RKO (cell line): ENCODE measurements around the gene CALCR.
A peak's percentile ranks its signal among the peaks of the same experiment; 100 is the strongest.
"Not testable (repeated sequence)": the region's sequence is repeated elsewhere in the genome, so short reads cannot be mapped to it uniquely, and the experiment has no call there.

Source experiments
- DNase-seq: peaks from one replicate; pipeline ENCODE4 v3.0.0-alpha.2; 2016; ENCODE audit warnings: low spot score

Gene CALCR

DNA sequence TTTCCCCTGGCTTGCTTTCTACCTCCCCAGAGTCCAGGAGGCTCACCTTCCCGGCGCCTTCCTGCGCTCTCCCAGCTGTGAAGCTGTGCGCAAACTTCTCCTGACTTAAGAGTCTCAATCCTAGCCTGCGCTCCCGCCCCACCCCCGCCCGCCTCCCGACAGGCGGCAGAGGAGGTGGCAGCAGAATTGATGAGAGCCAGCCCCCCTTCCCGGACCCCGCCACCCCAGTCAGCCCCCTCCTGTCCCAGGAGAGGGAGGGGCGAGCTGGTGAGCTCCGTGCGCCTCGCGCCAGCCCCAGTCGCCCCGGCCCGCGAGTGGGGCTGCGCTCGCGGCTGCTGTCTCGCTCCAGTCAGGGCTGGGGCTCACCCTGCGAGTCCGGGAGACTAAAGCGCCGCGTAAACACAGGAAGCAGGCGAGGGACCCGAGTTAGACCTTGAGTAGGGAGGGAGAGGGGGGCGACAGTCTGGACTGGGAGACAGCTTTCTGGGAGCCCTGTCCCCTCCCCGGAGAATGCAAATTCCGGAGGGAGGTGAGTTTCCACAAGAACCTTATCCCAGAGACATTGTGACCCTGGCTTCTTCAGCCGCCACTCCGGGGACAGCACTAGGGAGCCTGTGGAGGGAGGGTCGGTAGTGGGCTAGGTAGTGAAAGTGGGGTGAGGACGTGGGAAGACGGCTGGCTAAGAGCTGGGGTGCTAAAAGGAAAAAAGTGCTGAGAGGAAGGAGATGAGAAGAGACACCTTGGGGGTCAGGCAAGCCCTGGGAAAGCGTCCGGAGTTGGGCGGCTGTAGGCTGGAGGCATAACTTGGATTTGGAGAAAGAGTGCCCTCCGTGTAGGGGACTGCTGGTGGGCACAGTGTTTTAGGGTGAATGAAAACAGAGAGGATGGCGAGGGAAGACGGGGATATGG, at the start of gene CALCR:
Gene CALCR (minus strand): TSS at position 79 of the 909 bp plus-strand sequence. CDS start 87,743 bp downstream, outside the sequence.
- DNase-seq = no peak

- no peak for DNase-seq
Observed at GRCh38 chr7:93623816-93624215, 49.3 kb upstream of the CALCR start.

DNA sequence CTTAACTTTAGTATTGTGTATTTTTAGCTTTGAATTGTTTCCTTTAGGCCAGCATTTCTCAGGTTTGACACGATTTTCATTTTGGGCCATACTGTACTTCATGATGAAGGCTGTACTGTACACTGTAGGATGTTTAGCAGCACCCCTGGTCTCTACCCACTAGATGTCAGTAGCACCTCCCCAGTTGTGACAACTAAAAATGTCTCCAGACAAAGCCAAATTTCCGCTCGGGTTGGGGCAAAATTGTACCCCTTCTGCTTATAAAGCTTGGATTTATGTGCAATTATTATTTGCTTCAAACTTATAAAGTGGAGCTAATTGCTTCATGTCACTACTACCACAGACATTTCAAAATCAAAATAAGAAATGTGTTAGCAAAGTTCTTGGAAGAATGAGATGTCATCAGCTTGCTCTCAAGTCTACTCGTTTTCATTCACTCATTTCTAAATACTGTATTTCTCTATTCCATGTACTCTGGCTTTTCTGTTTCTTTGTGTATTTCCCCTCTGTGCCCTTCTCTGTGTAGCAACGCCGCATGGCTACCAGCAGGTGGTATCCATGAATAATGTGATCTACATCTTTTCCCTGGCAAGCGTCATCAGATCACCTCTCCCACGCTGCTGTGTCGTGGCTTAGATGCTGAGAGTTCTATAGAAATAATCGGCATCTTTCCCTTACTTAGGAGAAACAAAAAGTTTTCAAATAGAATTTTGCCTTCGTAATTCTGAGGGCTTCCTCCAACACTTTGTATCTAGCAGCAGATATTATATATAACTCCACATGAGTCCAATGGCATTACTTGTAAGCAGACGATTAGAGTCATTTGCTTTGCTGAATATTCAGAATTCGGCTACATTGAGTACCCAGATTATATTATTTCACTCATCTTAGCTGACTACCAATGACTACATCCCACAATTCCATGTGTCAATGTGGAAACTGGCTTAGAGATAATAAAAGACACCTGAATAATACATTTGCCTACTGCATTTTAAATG, 47.8 kb upstream of the CALCR start:
- peak; percentile 87 for DNase-seq

DNA sequence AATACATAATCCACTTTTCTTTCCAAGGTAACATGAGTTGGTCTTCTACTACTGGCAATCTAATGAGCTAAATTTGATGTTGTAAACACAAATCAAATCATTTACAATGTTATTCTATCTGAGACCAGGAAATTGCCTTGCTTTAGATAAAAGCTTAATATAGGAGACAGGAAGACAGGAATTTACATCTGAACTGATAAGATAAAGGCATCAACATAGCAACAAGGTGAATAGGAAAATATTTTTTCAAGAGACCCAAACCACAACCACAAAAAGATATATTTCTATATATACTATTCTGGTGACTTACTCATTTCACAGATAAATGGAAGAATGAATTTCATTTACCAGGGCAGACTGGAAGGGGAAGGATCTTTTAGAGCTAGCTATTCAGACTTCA, 46.3 kb upstream of the CALCR start:
- DNase-seq = no peak

DNA sequence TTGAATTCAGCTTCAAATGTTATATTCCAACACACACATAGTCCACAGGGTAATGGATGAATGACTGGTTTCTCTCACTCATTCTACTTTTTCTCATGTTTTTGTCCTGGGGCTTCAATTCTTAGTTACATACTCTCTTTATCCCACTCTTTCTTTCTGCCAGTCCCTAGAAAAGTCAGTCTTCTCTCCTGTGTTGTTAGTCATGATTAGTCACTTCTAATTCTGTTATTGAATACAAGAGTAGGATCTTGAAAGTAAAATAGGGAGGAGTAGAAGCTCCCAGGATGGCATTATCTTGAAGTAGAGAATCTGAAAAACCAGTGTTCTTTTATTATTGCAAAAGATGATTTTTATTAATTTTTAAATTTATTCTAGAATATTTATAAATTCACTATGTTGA, 45.5 kb upstream of the CALCR start:
- peak; percentile 24 for DNase-seq

DNA sequence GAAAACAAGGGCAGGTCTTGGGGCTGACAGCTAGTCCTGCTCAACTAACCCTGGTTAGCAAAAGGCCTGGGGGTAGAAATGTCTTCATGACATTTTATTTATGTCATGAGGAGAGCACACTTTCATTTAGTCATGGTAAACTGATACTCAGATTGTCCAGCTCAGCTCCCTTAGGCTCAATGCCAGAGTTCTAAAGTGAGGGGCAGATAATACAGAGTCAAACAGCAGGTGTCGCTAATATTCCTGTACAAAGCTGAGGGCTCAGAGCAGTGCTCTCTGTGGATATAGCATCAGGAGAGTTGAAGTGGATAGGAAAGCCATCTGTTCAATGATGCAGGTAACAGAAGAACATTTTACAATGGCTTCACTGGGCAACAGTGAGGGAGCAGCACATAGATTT, 26.8 kb upstream of the CALCR start:
- no peak for DNase-seq

- DNase-seq = no peak
Observed at GRCh38 chr7:93594250-93594649, 19.7 kb upstream of the CALCR start.

- no peak for DNase-seq
Observed at GRCh38 chr7:93592588-93593266, 18.2 kb upstream of the CALCR start.

DNA sequence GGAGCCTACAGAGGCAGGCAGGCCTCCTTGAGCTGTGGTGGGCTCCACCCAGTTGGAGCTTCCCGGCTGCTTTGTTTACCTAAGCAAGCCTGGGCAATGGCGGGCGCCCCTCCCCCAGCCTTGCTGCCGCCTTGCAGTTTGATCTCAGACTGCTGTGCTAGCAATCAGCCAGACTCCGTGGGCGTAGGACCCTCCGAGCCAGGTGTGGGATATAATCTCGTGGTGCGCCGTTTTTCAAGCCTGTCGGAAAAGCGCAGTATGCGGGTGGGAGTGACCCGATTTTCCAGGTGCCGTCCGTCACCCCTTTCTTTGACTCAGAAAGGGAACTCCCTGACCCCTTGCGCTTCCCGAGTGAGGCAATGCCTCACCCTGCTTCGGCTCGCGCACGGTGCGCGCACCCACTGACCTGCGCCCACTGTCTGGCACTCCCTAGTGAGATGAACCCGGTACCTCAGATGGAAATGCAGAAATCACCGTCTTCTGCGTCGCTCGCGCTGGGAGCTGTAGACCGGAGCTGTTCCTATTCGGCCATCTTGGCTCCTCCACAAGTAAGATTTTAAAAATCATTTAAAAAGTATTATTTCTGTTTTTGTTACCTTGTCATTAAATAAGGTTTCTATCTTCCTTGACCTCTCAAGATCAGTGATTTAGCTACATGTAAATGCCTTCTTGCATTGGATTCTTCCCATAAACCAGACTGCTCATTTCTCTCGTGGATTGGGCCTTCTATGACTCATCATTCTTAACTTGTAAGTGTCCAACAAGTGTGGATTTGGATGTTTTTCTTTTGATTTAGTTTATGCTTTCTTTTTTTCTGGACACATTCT, 16.9 kb upstream of the CALCR start:
- DNase-seq = not testable (repeated sequence)

DNA sequence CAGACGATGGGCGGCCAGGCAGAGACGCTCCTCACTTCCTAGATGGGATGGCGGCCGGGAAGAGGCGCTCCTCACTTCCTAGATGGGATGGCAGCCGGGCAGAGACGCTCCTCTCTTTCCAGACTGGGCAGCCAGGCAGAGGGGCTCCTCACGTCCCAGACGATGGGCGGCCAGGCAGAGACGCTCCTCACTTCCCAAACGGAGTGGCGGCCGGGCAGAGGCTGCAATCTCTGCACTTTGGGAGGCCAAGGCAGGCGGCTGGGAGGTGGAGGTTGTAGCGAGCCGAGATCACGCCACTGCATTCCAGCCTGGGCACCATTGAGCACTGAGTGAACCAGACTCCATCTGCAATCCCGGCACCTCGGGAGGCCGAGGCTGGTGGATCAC, 11.9 kb upstream of the CALCR start:
- not testable (repeated sequence) for DNase-seq

GRCh38 chr7:93585694-93586478, 11.4 kb upstream of the CALCR start:
- DNase-seq = not testable (repeated sequence)

DNA sequence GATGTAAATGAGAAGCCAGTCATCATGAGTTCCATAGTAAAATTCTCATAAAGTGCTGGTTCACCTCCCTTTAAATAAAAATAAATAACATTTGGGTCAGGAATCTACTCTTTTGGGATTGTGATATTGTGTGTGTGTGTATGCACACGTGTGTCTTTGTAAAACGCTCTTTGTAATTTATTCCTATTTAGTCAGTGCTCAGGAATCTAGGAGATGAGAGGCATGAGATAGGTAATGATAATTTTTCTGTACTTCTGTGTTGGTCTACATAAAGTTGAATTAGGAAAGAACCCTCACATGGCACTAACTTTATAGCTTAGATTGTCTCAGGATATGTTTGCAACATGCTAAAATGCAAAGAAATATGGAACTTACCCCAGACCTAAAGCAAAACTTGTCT, 4.9 kb upstream of the CALCR start:
- no peak for DNase-seq

DNA sequence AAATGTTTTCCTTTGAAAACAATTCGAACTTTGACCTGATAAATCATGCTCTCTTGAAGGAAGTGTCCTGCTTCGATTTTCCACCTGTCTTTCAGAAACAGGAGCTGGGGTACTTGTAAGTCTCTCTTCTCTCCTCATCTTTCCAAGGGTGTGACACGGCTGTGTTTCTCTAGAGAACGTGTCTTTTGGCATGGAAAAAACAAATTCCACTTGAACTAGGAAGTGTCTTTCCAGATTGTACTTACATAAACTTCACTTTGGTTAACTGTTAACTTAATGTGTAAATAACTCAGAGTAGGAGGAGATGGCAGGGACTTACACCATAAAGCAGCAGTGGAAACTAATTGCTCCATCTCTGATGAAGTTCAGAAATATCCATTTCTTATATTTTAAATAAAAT, 4.2 kb upstream of the CALCR start:
- DNase-seq = no peak

DNA sequence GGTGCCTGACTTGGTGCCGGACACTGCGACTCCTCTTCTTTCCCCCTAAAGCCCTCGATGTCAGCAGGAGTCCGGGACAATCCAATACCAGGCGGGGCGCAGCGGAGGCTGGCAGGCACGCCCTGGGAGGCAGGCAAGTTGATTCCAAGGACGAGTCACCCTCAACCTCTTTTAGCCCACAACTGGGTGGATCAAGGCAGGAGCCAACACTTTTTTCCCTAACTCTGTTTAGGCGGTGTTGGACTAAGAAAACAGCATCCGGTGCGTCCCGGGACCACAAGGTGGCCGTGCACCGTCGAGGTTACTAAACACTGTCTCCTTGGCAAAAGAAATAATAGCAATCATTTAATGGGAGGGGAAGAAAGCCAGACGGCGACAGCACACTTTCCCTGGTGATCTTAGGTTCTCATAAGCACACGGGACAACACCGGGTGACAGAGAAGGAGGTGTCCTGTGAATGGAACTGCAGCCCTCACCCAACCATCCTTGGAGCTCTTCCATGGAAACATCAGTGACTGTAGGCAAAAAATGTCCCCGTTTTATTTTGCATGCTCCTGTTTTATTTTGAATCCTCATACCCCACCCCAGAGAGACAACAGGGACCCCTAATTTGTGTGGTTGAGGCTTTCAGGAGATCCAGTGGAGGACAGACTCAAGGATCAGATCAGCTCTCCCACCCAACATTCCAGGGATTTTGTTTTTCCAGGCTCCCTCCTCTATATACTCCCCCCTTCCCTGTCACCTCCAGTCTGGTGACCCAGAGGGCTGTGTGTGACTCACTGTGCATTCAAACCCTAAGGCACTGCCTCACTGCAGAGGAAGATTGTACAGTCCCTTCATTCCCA, 1.3 kb upstream of the CALCR start:
- no peak for DNase-seq

- no peak for DNase-seq
Observed at GRCh38 chr7:93574269-93574645, 267 bp downstream of the CALCR start.

- DNase-seq = no peak
Observed at GRCh38 chr7:93569189-93569588, 5.3 kb downstream of the CALCR start.

DNA sequence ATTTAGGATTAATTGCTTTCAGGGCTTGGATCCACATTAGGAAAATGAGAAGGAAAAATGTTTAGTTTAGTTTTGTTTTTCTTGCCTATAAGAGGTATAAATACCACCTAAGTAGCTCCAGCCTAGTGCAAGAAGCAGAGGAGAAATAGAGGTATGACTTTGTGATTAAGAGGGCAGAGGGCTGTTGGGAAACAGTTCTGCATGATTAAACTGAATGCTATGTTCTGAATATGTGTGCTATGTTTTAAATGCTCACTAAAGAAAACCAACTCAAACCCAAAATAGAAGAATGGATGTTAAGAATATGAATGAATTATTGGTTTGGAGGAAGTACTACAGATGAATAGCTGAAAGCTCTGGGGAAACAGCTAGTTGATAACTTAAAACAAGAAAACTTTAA, 7.6 kb downstream of the CALCR start:
- no peak for DNase-seq

DNA sequence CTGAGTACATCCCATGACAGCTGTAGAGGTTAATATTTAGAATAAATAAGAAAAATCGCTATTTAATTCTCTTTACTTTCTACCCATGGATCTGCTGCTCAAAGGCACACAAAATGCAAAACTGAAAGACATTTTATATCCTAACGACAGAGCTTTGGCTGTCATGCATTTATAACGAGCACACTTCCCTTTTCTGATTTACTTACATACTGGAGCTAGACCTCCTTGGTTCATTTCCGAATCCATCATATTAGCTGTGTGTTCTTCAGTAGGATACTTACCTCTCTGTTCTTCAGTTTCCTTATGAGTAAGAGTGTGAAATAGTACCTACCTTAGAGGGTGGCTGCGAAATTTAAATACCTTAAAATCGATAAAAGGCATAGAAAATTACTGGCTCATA, 10.9 kb downstream of the CALCR start:
- DNase-seq = no peak

GRCh38 chr7:93562936-93563335, 11.6 kb downstream of the CALCR start:
- no peak for DNase-seq

GRCh38 chr7:93562106-93562505, 12.4 kb downstream of the CALCR start:
- no peak for DNase-seq
